Measurements from ENCODE around the gene INHBB.
A peak's percentile ranks its signal among the peaks of the same experiment; 100 is the strongest.

Gene INHBB

DNA sequence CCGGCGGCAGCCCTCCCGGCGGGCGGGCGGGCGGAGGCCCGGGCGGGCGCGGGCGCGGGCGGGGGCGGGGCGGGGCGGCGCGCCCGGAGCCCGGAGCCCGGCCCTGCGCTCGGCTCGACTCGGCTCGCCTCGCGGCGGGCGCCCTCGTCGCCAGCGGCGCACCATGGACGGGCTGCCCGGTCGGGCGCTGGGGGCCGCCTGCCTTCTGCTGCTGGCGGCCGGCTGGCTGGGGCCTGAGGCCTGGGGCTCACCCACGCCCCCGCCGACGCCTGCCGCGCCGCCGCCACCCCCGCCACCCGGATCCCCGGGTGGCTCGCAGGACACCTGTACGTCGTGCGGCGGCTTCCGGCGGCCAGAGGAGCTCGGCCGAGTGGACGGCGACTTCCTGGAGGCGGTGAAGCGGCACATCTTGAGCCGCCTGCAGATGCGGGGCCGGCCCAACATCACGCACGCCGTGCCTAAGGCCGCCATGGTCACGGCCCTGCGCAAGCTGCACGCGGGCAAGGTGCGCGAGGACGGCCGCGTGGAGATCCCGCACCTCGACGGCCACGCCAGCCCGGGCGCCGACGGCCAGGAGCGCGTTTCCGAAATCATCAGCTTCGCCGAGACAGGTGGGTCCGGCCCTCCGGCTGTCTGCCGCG lies at the start of gene INHBB:
Gene INHBB (plus strand): TSS at position 111 of the 641 bp plus-strand sequence. CDS start 53 bp downstream, at position 164.
- H3K9me3 Mint-ChIP-seq, result no peaks in the 10 kb centered on the region
- H3K4me1 Mint-ChIP-seq, result peaks cover 24% of the 10 kb centered on the region
- H3K27ac Mint-ChIP-seq (ENCODE audit: low read depth), result no peak within 1 kb of the TSS
- DNase-seq (ENCODE audit: low spot score in 2 of 2), result no peak
- peaks cover 2% of the 10 kb centered on the region for H3K36me3 Mint-ChIP-seq (ENCODE audit: insufficient read depth)
- no peak for ATAC-seq (replicated peaks; ENCODE audit: extremely low read depth, poor library complexity, severe bottlenecking)
- peaks cover 73% of the 10 kb centered on the region for H3K27me3 Mint-ChIP-seq
- H3K4me3 Mint-ChIP-seq, result peak within 1 kb of the TSS; percentile 65

DNA sequence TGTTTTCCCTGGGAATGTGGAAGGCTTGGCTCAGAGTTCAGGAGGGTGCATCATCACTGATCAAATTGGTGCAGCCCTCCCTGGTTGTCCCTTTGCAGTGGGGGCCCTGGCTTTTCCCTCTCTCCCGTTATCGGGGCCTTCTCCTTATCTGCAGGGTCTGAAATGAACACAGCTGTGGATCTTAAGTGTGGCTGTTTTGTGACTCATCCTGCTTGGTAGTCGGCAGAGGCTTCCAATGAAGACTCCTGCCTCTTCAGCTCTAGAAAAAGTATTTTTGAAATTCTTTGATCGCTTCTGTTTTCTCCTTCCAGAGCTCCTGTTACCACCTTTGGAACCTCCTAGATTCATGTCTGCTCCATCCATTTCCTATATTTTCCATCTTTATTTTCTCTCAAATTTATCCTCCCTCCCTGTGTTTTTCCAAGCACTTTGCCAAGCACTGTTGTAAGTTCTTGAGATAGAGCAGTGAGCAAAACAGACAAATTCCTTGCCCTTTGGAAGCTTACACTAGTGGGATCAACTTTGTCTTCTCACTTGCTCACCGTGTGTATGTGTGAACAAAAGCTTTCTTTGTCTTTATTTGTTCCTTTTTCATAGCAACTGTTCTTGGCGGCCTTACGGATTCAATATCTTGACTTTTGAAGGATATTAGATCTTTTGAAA lies 47.6 kb upstream of the INHBB start:
- ATAC-seq (replicated peaks; ENCODE audit: extremely low read depth, poor library complexity, severe bottlenecking), result no peak
- peaks cover 10% of the 10 kb centered on the region for H3K36me3 Mint-ChIP-seq (ENCODE audit: insufficient read depth)
- H3K4me1 Mint-ChIP-seq, result peaks cover 7% of the 10 kb centered on the region
- H3K27me3 Mint-ChIP-seq, result no peaks in the 10 kb centered on the region
- H3K9me3 Mint-ChIP-seq, result no peaks in the 10 kb centered on the region
- no peak overlapping the region for H3K4me3 Mint-ChIP-seq
- DNase-seq (ENCODE audit: low spot score in 2 of 2), result no peak
- no peak overlapping the region for H3K27ac Mint-ChIP-seq (ENCODE audit: low read depth)

DNA sequence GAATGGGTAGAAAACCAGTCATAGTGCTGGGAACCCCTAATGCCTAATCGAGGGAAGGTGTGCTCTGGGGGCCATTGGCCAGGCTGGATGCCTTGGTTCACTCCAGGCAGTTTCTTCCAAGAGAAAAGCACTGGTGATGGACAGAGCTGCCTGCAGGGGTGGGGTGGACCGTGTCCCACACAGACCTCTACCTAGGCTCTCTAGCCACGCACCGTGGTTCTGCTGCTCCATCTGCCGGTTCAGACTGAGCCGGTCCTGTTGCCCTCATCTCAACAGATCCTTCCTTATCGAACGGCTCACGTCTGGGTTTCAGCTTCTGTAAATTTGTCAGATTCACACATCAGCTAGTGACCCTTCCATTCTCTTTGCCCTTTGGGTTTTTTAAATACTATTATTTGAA lies 46.9 kb upstream of the INHBB start:
- Mint-ChIP-seq H3K4me3 (no peak overlapping the region), H3K27ac (ENCODE audit: low read depth) (no peak overlapping the region), H3K9me3 (no peaks in the 10 kb centered on the region), H3K4me1 (peaks cover 12% of the 10 kb centered on the region), H3K27me3 (no peaks in the 10 kb centered on the region), H3K36me3 (ENCODE audit: insufficient read depth) (peaks cover 4% of the 10 kb centered on the region)
- ATAC-seq (replicated peaks; ENCODE audit: extremely low read depth, poor library complexity, severe bottlenecking), result no peak
- DNase-seq (ENCODE audit: low spot score in 2 of 2), result no peak

GRCh38 chr2:120299561-120299960 lies 46.4 kb upstream of the INHBB start:
- Mint-ChIP-seq H3K27me3 (no peaks in the 10 kb centered on the region), H3K4me3 (no peak overlapping the region), H3K27ac (ENCODE audit: low read depth) (no peak overlapping the region), H3K9me3 (no peaks in the 10 kb centered on the region), H3K36me3 (ENCODE audit: insufficient read depth) (peaks cover 4% of the 10 kb centered on the region), H3K4me1 (peaks cover 12% of the 10 kb centered on the region)
- ATAC-seq (replicated peaks; ENCODE audit: extremely low read depth, poor library complexity, severe bottlenecking) (no peak), DNase-seq (ENCODE audit: low spot score in 2 of 2) (no peak)

DNA sequence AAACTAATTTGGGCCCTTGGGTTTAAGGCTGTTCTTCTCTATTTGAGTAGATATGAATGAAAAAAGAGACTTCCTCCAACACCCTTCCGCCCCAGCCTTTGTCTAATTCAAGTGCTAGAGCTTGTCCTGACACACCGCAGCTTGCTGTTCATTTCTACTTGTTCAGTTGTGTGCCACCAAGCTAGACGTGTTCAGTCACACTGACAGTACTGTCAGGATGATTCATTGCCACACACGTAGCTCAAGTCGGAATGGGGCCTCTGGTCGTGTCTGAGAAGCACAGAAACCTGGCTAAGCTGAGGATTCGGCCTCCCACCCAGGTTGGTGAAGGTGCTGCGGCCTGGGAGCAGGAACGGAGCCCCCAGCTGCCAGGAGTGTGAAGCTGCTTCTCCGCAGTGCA lies 45.6 kb upstream of the INHBB start:
- peaks cover 12% of the 10 kb centered on the region for H3K4me1 Mint-ChIP-seq
- H3K27ac Mint-ChIP-seq (ENCODE audit: low read depth), result no peak overlapping the region
- DNase-seq (ENCODE audit: low spot score in 2 of 2) (no peak), ATAC-seq (replicated peaks; ENCODE audit: extremely low read depth, poor library complexity, severe bottlenecking) (no peak)
- no peaks in the 10 kb centered on the region for H3K9me3 Mint-ChIP-seq
- no peaks in the 10 kb centered on the region for H3K27me3 Mint-ChIP-seq
- H3K4me3 Mint-ChIP-seq, result no peak overlapping the region
- peaks cover 2% of the 10 kb centered on the region for H3K36me3 Mint-ChIP-seq (ENCODE audit: insufficient read depth)

GRCh38 chr2:120301284-120301683 lies 44.7 kb upstream of the INHBB start:
- Mint-ChIP-seq H3K9me3 (no peaks in the 10 kb centered on the region), H3K27me3 (no peaks in the 10 kb centered on the region), H3K4me1 (peaks cover 12% of the 10 kb centered on the region), H3K4me3 (no peak overlapping the region), H3K36me3 (ENCODE audit: insufficient read depth) (no peaks in the 10 kb centered on the region), H3K27ac (ENCODE audit: low read depth) (no peak overlapping the region)
- DNase-seq (ENCODE audit: low spot score in 2 of 2), result no peak
- ATAC-seq (replicated peaks; ENCODE audit: extremely low read depth, poor library complexity, severe bottlenecking), result no peak

- Mint-ChIP-seq H3K9me3 (no peaks in the 10 kb centered on the region), H3K4me1 (peaks cover 12% of the 10 kb centered on the region), H3K4me3 (no peak overlapping the region), H3K27me3 (no peaks in the 10 kb centered on the region), H3K36me3 (ENCODE audit: insufficient read depth) (no peaks in the 10 kb centered on the region), H3K27ac (ENCODE audit: low read depth) (peak overlapping the region; percentile 85)
- DNase-seq (ENCODE audit: low spot score in 2 of 2) (no peak), ATAC-seq (replicated peaks; ENCODE audit: extremely low read depth, poor library complexity, severe bottlenecking) (no peak)
Measured at GRCh38 chr2:120302301-120302700, 43.6 kb upstream of the INHBB start.

GRCh38 chr2:120303177-120303576 lies 42.8 kb upstream of the INHBB start:
- Mint-ChIP-seq H3K9me3 (no peaks in the 10 kb centered on the region), H3K27ac (ENCODE audit: low read depth) (peak overlapping the region; percentile 85), H3K27me3 (no peaks in the 10 kb centered on the region), H3K36me3 (ENCODE audit: insufficient read depth) (no peaks in the 10 kb centered on the region), H3K4me1 (peaks cover 12% of the 10 kb centered on the region), H3K4me3 (no peak overlapping the region)
- DNase-seq (ENCODE audit: low spot score in 2 of 2) (no peak), ATAC-seq (replicated peaks; ENCODE audit: extremely low read depth, poor library complexity, severe bottlenecking) (no peak)

GRCh38 chr2:120305296-120305695 lies 40.6 kb upstream of the INHBB start:
- no peak overlapping the region for H3K27ac Mint-ChIP-seq (ENCODE audit: low read depth)
- DNase-seq (ENCODE audit: low spot score in 2 of 2) (no peak), ATAC-seq (replicated peaks; ENCODE audit: extremely low read depth, poor library complexity, severe bottlenecking) (no peak)
- no peaks in the 10 kb centered on the region for H3K36me3 Mint-ChIP-seq (ENCODE audit: insufficient read depth)
- H3K4me3 Mint-ChIP-seq, result no peak overlapping the region
- H3K9me3 Mint-ChIP-seq, result no peaks in the 10 kb centered on the region
- no peaks in the 10 kb centered on the region for H3K27me3 Mint-ChIP-seq
- peaks cover 12% of the 10 kb centered on the region for H3K4me1 Mint-ChIP-seq

GRCh38 chr2:120305937-120306490 lies 39.9 kb upstream of the INHBB start:
- H3K36me3 Mint-ChIP-seq (ENCODE audit: insufficient read depth), result no peaks in the 10 kb centered on the region
- H3K27ac Mint-ChIP-seq (ENCODE audit: low read depth), result no peak overlapping the region
- no peaks in the 10 kb centered on the region for H3K27me3 Mint-ChIP-seq
- H3K9me3 Mint-ChIP-seq, result no peaks in the 10 kb centered on the region
- DNase-seq (ENCODE audit: low spot score in 2 of 2) (no peak), ATAC-seq (replicated peaks; ENCODE audit: extremely low read depth, poor library complexity, severe bottlenecking) (no peak)
- H3K4me3 Mint-ChIP-seq, result no peak overlapping the region
- peaks cover 12% of the 10 kb centered on the region for H3K4me1 Mint-ChIP-seq

DNA sequence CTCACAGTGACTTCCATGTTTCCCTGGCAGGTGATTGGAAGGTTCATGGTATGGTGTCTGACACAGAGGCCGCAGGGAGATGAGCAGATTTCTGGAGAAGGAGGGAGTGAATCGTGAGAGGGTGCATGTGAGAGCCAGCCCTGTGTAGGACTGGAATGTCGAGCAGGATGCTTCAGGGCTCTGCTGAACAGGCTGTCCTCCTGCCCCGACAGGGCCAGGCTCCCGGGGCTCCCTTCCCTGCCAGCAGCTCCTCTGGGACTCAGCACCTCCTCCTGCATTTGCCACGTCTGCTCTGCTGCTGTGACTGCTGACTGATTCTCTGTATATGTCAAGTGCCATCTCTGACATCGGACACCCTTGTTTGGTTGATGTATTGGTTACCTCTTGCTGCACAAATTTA lies 38.5 kb upstream of the INHBB start:
- H3K36me3 Mint-ChIP-seq (ENCODE audit: insufficient read depth), result no peaks in the 10 kb centered on the region
- H3K4me3 Mint-ChIP-seq, result no peak overlapping the region
- peaks cover 11% of the 10 kb centered on the region for H3K4me1 Mint-ChIP-seq
- no peaks in the 10 kb centered on the region for H3K27me3 Mint-ChIP-seq
- no peak overlapping the region for H3K27ac Mint-ChIP-seq (ENCODE audit: low read depth)
- DNase-seq (ENCODE audit: low spot score in 2 of 2) (no peak), ATAC-seq (replicated peaks; ENCODE audit: extremely low read depth, poor library complexity, severe bottlenecking) (no peak)
- H3K9me3 Mint-ChIP-seq, result no peaks in the 10 kb centered on the region

- Mint-ChIP-seq H3K4me3 (no peak overlapping the region), H3K9me3 (no peaks in the 10 kb centered on the region), H3K27ac (ENCODE audit: low read depth) (no peak overlapping the region), H3K4me1 (peaks cover 11% of the 10 kb centered on the region), H3K36me3 (ENCODE audit: insufficient read depth) (no peaks in the 10 kb centered on the region), H3K27me3 (no peaks in the 10 kb centered on the region)
- DNase-seq (ENCODE audit: low spot score in 2 of 2), result no peak
- no peak for ATAC-seq (replicated peaks; ENCODE audit: extremely low read depth, poor library complexity, severe bottlenecking)
Measured at GRCh38 chr2:120308038-120308910, 37.7 kb upstream of the INHBB start.

Data from central memory CD8-positive, alpha-beta T cell (primary cell).